HG03045 (cell line): ENCODE measurements around the gene ZDHHC16.

Experiments
- ATAC-seq: cut with Tn5 transposase; IDR thresholded peaks from one replicate; pipeline ENCODE4 v1.9.1; 2021; ENCODE audit warnings: mild to moderate bottlenecking, moderate library complexity; ENCODE audit not compliant: unreplicated experiment

The ZDHHC16 gene

GRCh38 chr10:97506199-97506991 is 60.4 kb downstream of the ZDHHC16 start:
- no peak for ATAC-seq
